Measurements from ENCODE around the gene YARS2. TPM values are rescaled to one million over a fixed set of nuclear protein-coding genes. Genes with fewer than 3 reads are reported as not detected.

Gene YARS2
- total RNA-seq, 1 experiment from 2014 or later, result 41.4 TPM

DNA sequence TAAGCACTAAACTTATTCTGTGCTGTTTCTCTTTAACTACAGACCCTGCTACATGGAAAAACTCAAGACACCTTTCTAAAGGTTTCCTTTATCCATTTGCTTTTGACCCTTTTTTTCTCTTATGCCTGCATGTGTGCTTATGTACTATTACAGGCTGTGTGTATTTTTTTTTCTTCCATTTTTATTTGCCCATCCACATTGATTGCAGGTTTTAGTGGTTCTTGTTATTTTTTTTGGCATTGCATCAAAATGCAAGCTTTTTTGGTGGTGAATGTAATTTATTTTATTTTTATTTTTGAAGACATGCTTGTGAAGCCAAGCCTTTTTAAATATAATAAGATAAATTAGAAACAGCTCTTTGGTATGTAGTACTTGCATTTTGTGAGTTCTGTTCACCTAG, 49.9 kb downstream of the YARS2 start:
- H3K4me1 Mint-ChIP-seq, result no peaks in the 10 kb centered on the region
- Histone ChIP-seq H3K4me1 (ENCODE audit: insufficient read depth, low read length) (no peaks in the 10 kb centered on the region), H3K4me2 (ENCODE audit: insufficient read depth, insufficient read length, low read length) (no peak overlapping the region), H3K23ac (ENCODE audit: insufficient read length, low read depth, low read length) (no peak overlapping the region), H4K91ac (ENCODE audit: insufficient read length, low read depth, low read length) (no peak overlapping the region), H2BK15ac (ENCODE audit: low read depth, low read length) (no peak overlapping the region), H3K4ac (ENCODE audit: low read depth, low read length) (no peak overlapping the region), H2BK12ac (ENCODE audit: insufficient read length, low read depth, low read length) (no peak overlapping the region), H3K14ac (ENCODE audit: insufficient read depth, low read length) (no peak overlapping the region), H3K9ac (ENCODE audit: extremely low read depth, insufficient read length, low read length) (no peak overlapping the region), H2AFZ (ENCODE audit: low read length) (no peak overlapping the region), H3K79me1 (ENCODE audit: insufficient read depth, low read depth, low read length, poor library complexity, severe bottlenecking) (no peaks in the 10 kb centered on the region), H4K8ac (replicated peaks; ENCODE audit: insufficient read length, low read depth, low read length) (no peak overlapping the region), H2BK20ac (ENCODE audit: low read depth, low read length, poor library complexity, severe bottlenecking) (no peak overlapping the region), H4K5ac (ENCODE audit: insufficient read length, low read depth, low read length) (no peak overlapping the region), H3T11ph (ENCODE audit: low read length) (no peak overlapping the region), H2BK120ac (ENCODE audit: low read depth, low read length, poor library complexity, severe bottlenecking) (no peak overlapping the region), H3K18ac (ENCODE audit: insufficient read length, low read depth, low read length) (no peak overlapping the region), H3K23me2 (ENCODE audit: insufficient read length, low read depth, low read length, poor library complexity, severe bottlenecking) (no peaks in the 10 kb centered on the region), H2BK5ac (ENCODE audit: insufficient read length, low read length) (no peak overlapping the region), H3K79me2 (ENCODE audit: insufficient read depth, low read length) (no peaks in the 10 kb centered on the region), H4K20me1 (ENCODE audit: control insufficient read depth, insufficient read depth, insufficient read length) (no peaks in the 10 kb centered on the region), H3K9me3 (ENCODE audit: control insufficient read depth, low read depth, low read length) (no peaks in the 10 kb centered on the region), H2AK5ac (ENCODE audit: insufficient read length, low read length) (no peak overlapping the region), H3K56ac (ENCODE audit: insufficient read length, low read depth, low read length) (no peak overlapping the region), H3K27me3 (ENCODE audit: insufficient read depth, low read length) (no peaks in the 10 kb centered on the region), H3K27ac (ENCODE audit: insufficient read length, low read depth, low read length) (no peak overlapping the region)
- no peak overlapping the region for H3K27ac Mint-ChIP-seq
- H3K36me3 Mint-ChIP-seq (ENCODE audit: insufficient read depth in 1 of 3, low read depth in 3 of 3), result peaks cover 2 to 17% (median 12%) of the 10 kb centered on the region in 3 experiments; a peak in 6 of 7 replicates
- TF ChIP-seq, protein P1, sequence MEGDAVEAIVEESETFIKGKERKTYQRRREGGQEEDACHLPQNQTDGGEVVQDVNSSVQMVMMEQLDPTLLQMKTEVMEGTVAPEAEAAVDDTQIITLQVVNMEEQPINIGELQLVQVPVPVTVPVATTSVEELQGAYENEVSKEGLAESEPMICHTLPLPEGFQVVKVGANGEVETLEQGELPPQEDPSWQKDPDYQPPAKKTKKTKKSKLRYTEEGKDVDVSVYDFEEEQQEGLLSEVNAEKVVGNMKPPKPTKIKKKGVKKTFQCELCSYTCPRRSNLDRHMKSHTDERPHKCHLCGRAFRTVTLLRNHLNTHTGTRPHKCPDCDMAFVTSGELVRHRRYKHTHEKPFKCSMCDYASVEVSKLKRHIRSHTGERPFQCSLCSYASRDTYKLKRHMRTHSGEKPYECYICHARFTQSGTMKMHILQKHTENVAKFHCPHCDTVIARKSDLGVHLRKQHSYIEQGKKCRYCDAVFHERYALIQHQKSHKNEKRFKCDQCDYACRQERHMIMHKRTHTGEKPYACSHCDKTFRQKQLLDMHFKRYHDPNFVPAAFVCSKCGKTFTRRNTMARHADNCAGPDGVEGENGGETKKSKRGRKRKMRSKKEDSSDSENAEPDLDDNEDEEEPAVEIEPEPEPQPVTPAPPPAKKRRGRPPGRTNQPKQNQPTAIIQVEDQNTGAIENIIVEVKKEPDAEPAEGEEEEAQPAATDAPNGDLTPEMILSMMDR (conservative IDR thresholded peaks at IDR 0.05), result no peak
- H3K4me3 Mint-ChIP-seq, result no peak overlapping the region
- no peak for DNase-seq
- no peaks in the 10 kb centered on the region for H3K27me3 Mint-ChIP-seq (ENCODE audit: low read depth)
- H3K9me3 Mint-ChIP-seq, result no peaks in the 10 kb centered on the region
